SU-DHL-6 (cell line): ENCODE results near the gene VCX3B.
"Not testable (repeated sequence)": the region's sequence is repeated elsewhere in the genome, so short reads cannot be mapped to it uniquely, and the experiment has no call there.

Experiments
- H2AFZ ChIP-seq: fragments of 200-600 bp; sonication (generic); 2 replicates; pipeline ENCODE4 v1.6.1; 2014; ENCODE audit warnings: low read depth, mild to moderate bottlenecking, moderate library complexity, mixed read lengths, antibody characterized with exemption, low read length; ENCODE audit not compliant: severe bottlenecking
- H3F3A ChIP-seq: fragments of 200-600 bp; shearing (Covaris generic); 2 replicates; pipeline ENCODE4 v1.6.0; 2016; ENCODE audit warnings: antibody characterized with exemption, mild to moderate bottlenecking; ENCODE audit not compliant: insufficient read depth
- H3K27ac ChIP-seq: fragments of 200-600 bp; sonication (generic); 2 replicates; pipeline ENCODE4 v1.5.1; 2016; ENCODE audit warnings: low read depth, mild to moderate bottlenecking, low read length, moderate library complexity, mixed read lengths
- H3K27me3 ChIP-seq: fragments of 200-600 bp; sonication (generic), shearing (Covaris generic); 2 replicates; pipeline ENCODE4 v1.6.0; 2014; ENCODE audit warnings: mild to moderate bottlenecking, low read length
- H3K36me3 ChIP-seq: fragments of 200-600 bp; sonication (generic); 2 replicates; pipeline ENCODE4 v1.6.1; 2014; ENCODE audit warnings: mild to moderate bottlenecking, low read length, mixed read lengths
- H3K4me2 ChIP-seq: fragments of 300-600, 200-600 bp; shearing (Covaris generic), sonication (generic); 2 replicates; pipeline ENCODE4 v1.6.0; 2014; ENCODE audit warnings: low read length, low read depth, mild to moderate bottlenecking; ENCODE audit not compliant: poor library complexity, severe bottlenecking
- H3K4me3 ChIP-seq: fragments of 200-600 bp; sonication (generic); 2 replicates; pipeline ENCODE4 v1.5.1; 2014; ENCODE audit warnings: antibody characterized with exemption, low read length, mild to moderate bottlenecking, mixed read lengths; ENCODE audit not compliant: insufficient read depth, poor library complexity, severe bottlenecking
- H3K79me2 ChIP-seq: fragments of 200-600 bp; sonication (generic); 2 replicates; pipeline ENCODE4 v1.6.1; 2014; ENCODE audit warnings: mild to moderate bottlenecking, low read length, moderate library complexity; ENCODE audit not compliant: insufficient read depth
- H3K9ac ChIP-seq: fragments of 200-600 bp; sonication (generic); 2 replicates; pipeline ENCODE4 v1.7.0; 2014; ENCODE audit warnings: mild to moderate bottlenecking, low read length
- H3K9me2 ChIP-seq: fragments of 200-600 bp; sonication (generic); replicated peaks from 2 replicates; pipeline ENCODE4 v1.6.1; 2014; ENCODE audit warnings: low read length; ENCODE audit not compliant: insufficient read depth
- H3K9me3 ChIP-seq: fragments of 200-600 bp; sonication (generic); 2 replicates; pipeline ENCODE4 v1.6.1; 2014; ENCODE audit warnings: low read length, mixed read lengths; ENCODE audit not compliant: insufficient read depth
- H4K20me1 ChIP-seq: fragments of 200-600 bp; sonication (generic); 2 replicates; pipeline ENCODE4 v1.6.1; 2014; ENCODE audit warnings: low read depth, mild to moderate bottlenecking, antibody characterized with exemption, low read length, moderate library complexity, mixed read lengths
- CTCF ChIP-seq: fragments of 200-600 bp; sonication (generic); IDR thresholded peaks from one replicate; pipeline ENCODE4 v1.5.1; 2017; ENCODE audit warnings: antibody characterized with exemption, mild to moderate bottlenecking, low read length, moderate library complexity; ENCODE audit not compliant: insufficient read depth, poor library complexity, severe bottlenecking
- EZH2phosphoT487 ChIP-seq: fragments of 200-600 bp; sonication (generic), shearing (Covaris generic); conservative IDR thresholded peaks from 2 replicates; pipeline ENCODE4 v1.6.1; 2018; ENCODE audit warnings: mild to moderate bottlenecking, antibody characterized with exemption, low read length, moderate library complexity, mixed read lengths

The VCX3B gene

GRCh38 chrX:8447368-8447767 lies 17.3 kb upstream of the VCX3B start:
- TF ChIP-seq CTCF (no peak), EZH2phosphoT487 (no peak)

GRCh38 chrX:8452343-8452742 lies 12.3 kb upstream of the VCX3B start:
- not testable (repeated sequence) for H3K9me2 ChIP-seq, H3K9me3 ChIP-seq, H3K27ac ChIP-seq, H4K20me1 ChIP-seq, H3K9ac ChIP-seq, H3K27me3 ChIP-seq, H3K4me2 ChIP-seq, H3K36me3 ChIP-seq, H2AFZ ChIP-seq, H3K79me2 ChIP-seq, H3K4me3 ChIP-seq, H3F3A ChIP-seq

More at GRCh38 chrX:8447368-8447767, 17.3 kb upstream of the VCX3B start:
- H3F3A ChIP-seq, result no peaks in the 10 kb centered on the region
- no peak overlapping the region for H3K27ac ChIP-seq
- no peak overlapping the region for H3K4me2 ChIP-seq
- H3K9me2 ChIP-seq, result no peaks in the 10 kb centered on the region
- H3K27me3 ChIP-seq, result no peaks in the 10 kb centered on the region
- H3K9me3 ChIP-seq, result no peaks in the 10 kb centered on the region
- no peaks in the 10 kb centered on the region for H3K36me3 ChIP-seq
- H3K4me3 ChIP-seq, result no peak overlapping the region
- H3K79me2 ChIP-seq, result no peaks in the 10 kb centered on the region
- H4K20me1 ChIP-seq, result no peaks in the 10 kb centered on the region
- no peak overlapping the region for H3K9ac ChIP-seq
- H2AFZ ChIP-seq, result no peak overlapping the region

- Histone ChIP-seq H3K4me2 (no peak overlapping the region), H3K9me3 (no peaks in the 10 kb centered on the region), H4K20me1 (no peaks in the 10 kb centered on the region), H3K27me3 (no peaks in the 10 kb centered on the region), H3K9me2 (no peaks in the 10 kb centered on the region), H3K9ac (no peak overlapping the region), H3F3A (no peaks in the 10 kb centered on the region), H3K36me3 (no peaks in the 10 kb centered on the region), H2AFZ (no peak overlapping the region), H3K4me3 (no peak overlapping the region), H3K79me2 (no peaks in the 10 kb centered on the region), H3K27ac (no peak overlapping the region)
- no peak for TF ChIP-seq CTCF
Observed at GRCh38 chrX:8453611-8454010, 11.0 kb upstream of the VCX3B start.

GRCh38 chrX:8455557-8455956 lies 9.1 kb upstream of the VCX3B start:
- Histone ChIP-seq H3F3A (no peaks in the 10 kb centered on the region), H3K4me2 (no peak overlapping the region), H3K27me3 (no peaks in the 10 kb centered on the region), H3K9me2 (no peaks in the 10 kb centered on the region), H4K20me1 (no peaks in the 10 kb centered on the region), H3K36me3 (no peaks in the 10 kb centered on the region), H2AFZ (no peak overlapping the region), H3K9me3 (no peaks in the 10 kb centered on the region), H3K27ac (no peak overlapping the region), H3K9ac (no peak overlapping the region), H3K79me2 (no peaks in the 10 kb centered on the region), H3K4me3 (no peak overlapping the region)
- TF ChIP-seq EZH2phosphoT487 (no peak), CTCF (no peak)
